ENCODE measurements around the gene EPHB6.

Gene EPHB6

GRCh38 chr7:142854372-142855113 lies at the start of gene EPHB6:
Gene EPHB6 (plus strand): TSS chr7:142855076. CDS start chr7:142863228, 8,152 bp downstream.
- in situ Hi-C loops (cut with HindIII; ENCODE audit: low pct_ligation_motif_present, low pct_unique_long_range_greater_than_20kb, low sequenced_read_pairs), result no loop called here
- peak; percentile 80 for DNase-seq

- no peak for DNase-seq
- in situ Hi-C loops (cut with HindIII; ENCODE audit: low pct_ligation_motif_present, low pct_unique_long_range_greater_than_20kb, low sequenced_read_pairs), result loop anchor here (25.0 kb wide), 1 partner anchor 168 kb away; no protein-coding TSS in a partner anchor
These were observed 49.4 kb upstream of the EPHB6 start for GRCh38 chr7:142805350-142806021.

- no peak for DNase-seq
- in situ Hi-C loops (cut with HindIII; ENCODE audit: low pct_ligation_motif_present, low pct_unique_long_range_greater_than_20kb, low sequenced_read_pairs), result loop anchor here (25.0 kb wide), 1 partner anchor 169 kb away; no protein-coding TSS in a partner anchor
These were observed 48.9 kb upstream of the EPHB6 start for GRCh38 chr7:142806022-142806356.

GRCh38 chr7:142806957-142807356 lies 47.9 kb upstream of the EPHB6 start:
- in situ Hi-C loops (cut with HindIII; ENCODE audit: low pct_ligation_motif_present, low pct_unique_long_range_greater_than_20kb, low sequenced_read_pairs), result loop anchor here (25.0 kb wide), 1 partner anchor 170 kb away; no protein-coding TSS in a partner anchor
- DNase-seq, result no peak

GRCh38 chr7:142807855-142808460 lies 46.9 kb upstream of the EPHB6 start:
- in situ Hi-C loops (cut with HindIII; ENCODE audit: low pct_ligation_motif_present, low pct_unique_long_range_greater_than_20kb, low sequenced_read_pairs), result loop anchor here (25.0 kb wide), 1 partner anchor 171 kb away; no protein-coding TSS in a partner anchor

GRCh38 chr7:142808461-142808801 lies 46.4 kb upstream of the EPHB6 start:
- DNase-seq, result no peak
- in situ Hi-C loops (cut with HindIII; ENCODE audit: low pct_ligation_motif_present, low pct_unique_long_range_greater_than_20kb, low sequenced_read_pairs), result loop anchor here (25.0 kb wide), 1 partner anchor 171 kb away; no protein-coding TSS in a partner anchor

More at GRCh38 chr7:142807855-142808460, 46.9 kb upstream of the EPHB6 start:
- no peak for DNase-seq

- DNase-seq, result no peak
- in situ Hi-C loops (cut with HindIII; ENCODE audit: low pct_ligation_motif_present, low pct_unique_long_range_greater_than_20kb, low sequenced_read_pairs), result loop anchor here (25.0 kb wide), 1 partner anchor 172 kb away; no protein-coding TSS in a partner anchor
These were observed 45.9 kb upstream of the EPHB6 start for GRCh38 chr7:142808802-142809583.

- in situ Hi-C loops (cut with HindIII; ENCODE audit: low pct_ligation_motif_present, low pct_unique_long_range_greater_than_20kb, low sequenced_read_pairs), result loop anchor here (25.0 kb wide), 1 partner anchor 172 kb away; no protein-coding TSS in a partner anchor
- no peak for DNase-seq
These were observed 45.2 kb upstream of the EPHB6 start for GRCh38 chr7:142809671-142810070.

GRCh38 chr7:142811154-142811737 lies 43.6 kb upstream of the EPHB6 start:
- in situ Hi-C loops (cut with HindIII; ENCODE audit: low pct_ligation_motif_present, low pct_unique_long_range_greater_than_20kb, low sequenced_read_pairs), result loop anchor here (25.0 kb wide), 1 partner anchor 174 kb away; no protein-coding TSS in a partner anchor
- DNase-seq, result peak; percentile 59

GRCh38 chr7:142812437-142813215 lies 42.2 kb upstream of the EPHB6 start:
- in situ Hi-C loops (cut with HindIII; ENCODE audit: low pct_ligation_motif_present, low pct_unique_long_range_greater_than_20kb, low sequenced_read_pairs), result loop anchor here (25.0 kb wide), 1 partner anchor 175 kb away; no protein-coding TSS in a partner anchor
- no peak for DNase-seq

- in situ Hi-C loops (cut with HindIII; ENCODE audit: low pct_ligation_motif_present, low pct_unique_long_range_greater_than_20kb, low sequenced_read_pairs), result loop anchor here (25.0 kb wide), 1 partner anchor 176 kb away; no protein-coding TSS in a partner anchor
- no peak for DNase-seq
These were observed 41.6 kb upstream of the EPHB6 start for GRCh38 chr7:142813226-142813625.

GRCh38 chr7:142813699-142814098 lies 41.2 kb upstream of the EPHB6 start:
- no peak for DNase-seq
- in situ Hi-C loops (cut with HindIII; ENCODE audit: low pct_ligation_motif_present, low pct_unique_long_range_greater_than_20kb, low sequenced_read_pairs), result loop anchor here (25.0 kb wide), 1 partner anchor 176 kb away; no protein-coding TSS in a partner anchor

- no peak for DNase-seq
- in situ Hi-C loops (cut with HindIII; ENCODE audit: low pct_ligation_motif_present, low pct_unique_long_range_greater_than_20kb, low sequenced_read_pairs), result loop anchor here (25.0 kb wide), 1 partner anchor 177 kb away; no protein-coding TSS in a partner anchor
These were observed 40.4 kb upstream of the EPHB6 start for GRCh38 chr7:142814451-142814850.

- DNase-seq, result no peak
- in situ Hi-C loops (cut with HindIII; ENCODE audit: low pct_ligation_motif_present, low pct_unique_long_range_greater_than_20kb, low sequenced_read_pairs), result loop anchor here (25.0 kb wide), 1 partner anchor 178 kb away; no protein-coding TSS in a partner anchor
These were observed 39.7 kb upstream of the EPHB6 start for GRCh38 chr7:142815134-142815533.

GRCh38 chr7:142817506-142817905 lies 37.4 kb upstream of the EPHB6 start:
- in situ Hi-C loops (cut with HindIII; ENCODE audit: low pct_ligation_motif_present, low pct_unique_long_range_greater_than_20kb, low sequenced_read_pairs), result loop anchor here (25.0 kb wide), 1 partner anchor 180 kb away; no protein-coding TSS in a partner anchor
- no peak for DNase-seq

- no peak for DNase-seq
- in situ Hi-C loops (cut with HindIII; ENCODE audit: low pct_ligation_motif_present, low pct_unique_long_range_greater_than_20kb, low sequenced_read_pairs), result loop anchor here (25.0 kb wide), 1 partner anchor 182 kb away; no protein-coding TSS in a partner anchor
These were observed 35.3 kb upstream of the EPHB6 start for GRCh38 chr7:142819530-142819929.

GRCh38 chr7:142822714-142823113 lies 32.2 kb upstream of the EPHB6 start:
- in situ Hi-C loops (cut with HindIII; ENCODE audit: low pct_ligation_motif_present, low pct_unique_long_range_greater_than_20kb, low sequenced_read_pairs), result loop anchor here (25.0 kb wide), 1 partner anchor 185 kb away; no protein-coding TSS in a partner anchor
- DNase-seq, result no peak
